ENCODE data around the gene TPRN. TPM values are rescaled to one million over a fixed set of nuclear protein-coding genes. Genes with fewer than 3 reads are reported as not detected.

The TPRN gene
- total RNA-seq, 4 donors from 2014 or later, result 76.2 to 228 (median 117) TPM

GRCh38 chr9:137146527-137146918 lies 54.0 kb downstream of the TPRN start:
- in situ Hi-C loops (cut with MboI; ENCODE audit: low pct_ligation_motif_present in 1 of 4, low pct_unique_long_range_greater_than_20kb in 1 of 4, low sequenced_read_pairs in 3 of 4) (no loop called here), intact Hi-C loops (cut with DNase I; ENCODE audit: low total_unique reads) (no loop called here)
- 56% methylated on average over 7 of the region's 9 CpGs; no CpG with 5 or more reads in 1 of the 2 donors for WGBS, 2 donors (ENCODE audit: low coverage in 1 of 2)
- Histone ChIP-seq H3K36me3 (no peaks in the 10 kb centered on the region), H3K4me3 (no peak overlapping the region), H3K27me3 (peaks cover 55% of the 10 kb centered on the region), H3K4me1 (no peaks in the 10 kb centered on the region), H3K27ac (no peak overlapping the region), H3K9me3 (no peaks in the 10 kb centered on the region)
- no peak for TF ChIP-seq POLR2A (IDR thresholded peaks at IDR 0.05)
- TF ChIP-seq CTCF (IDR thresholded peaks at IDR 0.05), result no peak
- no peak for TF ChIP-seq EP300 (IDR thresholded peaks at IDR 0.05; ENCODE audit: low read depth)
- TF ChIP-seq POLR2AphosphoS5 (IDR thresholded peaks at IDR 0.05), result no peak
- no peak for DNase-seq

GRCh38 chr9:137145731-137146526 lies 54.6 kb downstream of the TPRN start:
- intact Hi-C loops (cut with DNase I; ENCODE audit: low total_unique reads), result loop anchor here (1.0 kb wide), 1 partner anchor 8 kb away; no protein-coding TSS in a partner anchor
- no peaks in the 10 kb centered on the region for H3K9me3 ChIP-seq
- H3K4me3 ChIP-seq, result no peak overlapping the region
- TF ChIP-seq CTCF (IDR thresholded peaks at IDR 0.05) (no peak), EP300 (IDR thresholded peaks at IDR 0.05; ENCODE audit: low read depth) (no peak)
- H3K27ac ChIP-seq, result no peak overlapping the region
- in situ Hi-C loops (cut with MboI; ENCODE audit: low pct_ligation_motif_present in 1 of 4, low pct_unique_long_range_greater_than_20kb in 1 of 4, low sequenced_read_pairs in 3 of 4), result no loop called here
- 57 to 94% methylated on average over 3 to 48 of the region's 49 CpGs for WGBS, 2 donors (ENCODE audit: low coverage in 1 of 2)
- DNase-seq, result no peak
- no peaks in the 10 kb centered on the region for H3K4me1 ChIP-seq
- H3K27me3 ChIP-seq, result peaks cover 61% of the 10 kb centered on the region
- H3K36me3 ChIP-seq, result no peaks in the 10 kb centered on the region

- DNase-seq, result no peak
- TF ChIP-seq POLR2AphosphoS5 (IDR thresholded peaks at IDR 0.05) (no peak), CTCF (IDR thresholded peaks at IDR 0.05) (no peak), POLR2A (IDR thresholded peaks at IDR 0.05) (no peak), EP300 (IDR thresholded peaks at IDR 0.05; ENCODE audit: low read depth) (no peak)
- in situ Hi-C loops (cut with MboI; ENCODE audit: low pct_ligation_motif_present in 1 of 4, low pct_unique_long_range_greater_than_20kb in 1 of 4, low sequenced_read_pairs in 3 of 4), result no loop called here
- no peaks in the 10 kb centered on the region for H3K9me3 ChIP-seq
- intact Hi-C loops (cut with DNase I; ENCODE audit: low total_unique reads), result no loop called here
- H3K36me3 ChIP-seq, result no peaks in the 10 kb centered on the region
- no peak overlapping the region for H3K27ac ChIP-seq
- H3K4me1 ChIP-seq, result peaks cover 0 to 4% (median 0%) of the 10 kb centered on the region in 4 donors
- no peak overlapping the region for H3K4me3 ChIP-seq
- H3K27me3 ChIP-seq, result peaks cover 82% of the 10 kb centered on the region
- WGBS, 2 donors (ENCODE audit: low coverage in 1 of 2), result 57% methylated on average over 4 of the region's 4 CpGs; no CpG with 5 or more reads in 1 of the 2 donors
These were observed 57.1 kb downstream of the TPRN start for GRCh38 chr9:137143459-137143858.

GRCh38 chr9:137141976-137142936 lies 58.3 kb downstream of the TPRN start:
- no peak for TF ChIP-seq CTCF (IDR thresholded peaks at IDR 0.05)
- TF ChIP-seq EP300 (IDR thresholded peaks at IDR 0.05; ENCODE audit: low read depth), result no peak
- no peak for TF ChIP-seq POLR2A (IDR thresholded peaks at IDR 0.05)

More at GRCh38 chr9:137141976-137142936, 58.3 kb downstream of the TPRN start:
- Histone ChIP-seq H3K36me3 (no peaks in the 10 kb centered on the region), H3K27ac (no peak overlapping the region), H3K27me3 (peaks cover 84% of the 10 kb centered on the region), H3K9me3 (no peaks in the 10 kb centered on the region), H3K4me1 (peaks cover 0 to 4% (median 0%) of the 10 kb centered on the region in 4 donors), H3K4me3 (no peak overlapping the region)
- 70 to 83% methylated on average over 1 to 24 of the region's 24 CpGs for WGBS, 2 donors (ENCODE audit: low coverage in 1 of 2)
- in situ Hi-C loops (cut with MboI; ENCODE audit: low pct_ligation_motif_present in 1 of 4, low pct_unique_long_range_greater_than_20kb in 1 of 4, low sequenced_read_pairs in 3 of 4) (no loop called here), intact Hi-C loops (cut with DNase I; ENCODE audit: low total_unique reads) (no loop called here)
- DNase-seq, result no peak

All from transverse colon (tissue), 4 donors.